G401 (cell line): ENCODE results near the gene TANGO6. TPM values are rescaled to one million over a fixed set of nuclear protein-coding genes. Genes with fewer than 3 reads are reported as not detected.
"Not testable (repeated sequence)": the region's sequence is repeated elsewhere in the genome, so short reads cannot be mapped to it uniquely, and the experiment has no call there.

Experiments
- DNase-seq: peaks from one replicate; pipeline ENCODE4 v3.0.0-alpha.2; 2015; ENCODE audit warnings: low spot score
- in situ Hi-C: cut with HindIII; loops from 2 replicates; pipeline ENCODE4 v1.10.0; 2016; ENCODE audit warnings: low sequenced_read_pairs, mixed read lengths
- total RNA-seq: library from RNA; depleted of rRNA; stranded (reverse); fragments of >200 nt; shearing (Covaris generic); gene quantifications from 2 replicates; pipeline ENCODE4 v1.2.3, GENCODE V29; 2014

TANGO6 gene
- total RNA-seq, 1 experiment from 2014 or later, result 31.5 TPM

DNA sequence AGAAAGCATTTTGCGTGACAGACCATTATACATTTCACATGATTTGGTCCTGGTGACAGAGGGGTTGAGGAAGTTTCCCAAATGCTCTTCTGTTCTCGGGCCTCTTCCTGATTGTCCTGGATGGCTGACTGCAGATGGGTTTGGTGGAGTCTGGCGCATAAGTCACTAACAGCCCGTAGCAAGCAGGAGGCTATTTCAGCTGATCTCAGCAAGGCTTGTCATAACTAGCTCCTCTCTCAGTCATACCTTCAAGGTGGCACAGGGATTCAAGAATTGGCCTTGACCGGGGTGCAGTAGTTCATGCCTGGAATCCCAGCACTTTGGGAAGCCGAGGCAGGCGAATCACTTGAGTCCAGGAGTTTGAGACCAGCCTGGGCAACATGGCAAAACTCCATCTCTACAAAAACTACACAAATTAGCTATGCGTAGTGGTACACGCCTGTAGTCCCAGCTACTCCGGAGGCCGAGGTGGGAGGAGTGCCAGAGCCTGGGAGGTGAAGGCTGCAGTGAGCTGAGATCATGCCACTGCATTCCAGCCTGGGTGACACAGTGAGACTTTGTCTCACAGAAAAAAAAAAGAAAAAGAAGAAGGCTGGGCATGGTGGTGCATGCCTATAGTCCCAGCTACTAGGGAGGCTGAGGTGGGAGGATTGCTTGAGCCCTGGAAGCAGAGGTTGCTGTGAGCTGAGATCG lies 193.2 kb downstream of the TANGO6 start:
- DNase-seq, result no peak
- in situ Hi-C loops, result no loop called here

DNA sequence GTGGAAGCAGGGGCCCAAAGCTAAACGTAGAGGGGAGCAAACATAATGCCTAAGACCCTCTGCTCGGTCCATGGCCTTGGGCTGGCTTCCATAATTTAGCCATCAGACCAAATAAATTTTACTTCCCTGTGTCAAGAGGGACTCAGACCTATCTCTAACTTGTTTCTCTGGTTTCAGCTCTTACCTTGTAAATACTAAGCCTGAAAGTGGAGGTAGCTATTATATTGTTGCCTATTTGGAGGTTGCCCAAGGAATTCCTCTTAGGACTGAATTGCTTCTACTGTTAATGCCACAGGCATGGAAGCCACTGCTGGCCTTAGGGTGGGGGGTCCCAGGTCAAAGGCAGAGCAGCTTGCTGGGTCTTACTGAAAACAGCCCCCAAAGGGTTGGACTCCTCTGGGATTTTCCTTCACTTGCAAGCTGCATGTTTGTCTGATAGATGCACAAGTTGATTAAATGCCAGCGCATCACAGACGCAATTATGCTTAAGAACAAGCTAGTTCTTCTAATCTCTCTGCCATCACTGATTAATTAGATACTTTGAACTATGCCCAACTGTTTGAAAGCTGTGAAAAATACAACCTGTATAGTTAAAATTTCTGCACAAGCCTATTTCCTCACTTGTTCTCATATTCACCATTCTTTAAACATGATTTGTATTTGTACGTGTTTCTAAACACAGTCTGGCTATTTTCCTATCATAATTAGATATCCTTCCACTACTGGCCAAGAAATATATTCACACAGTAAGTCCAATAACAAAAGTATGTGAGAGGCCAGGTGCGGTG lies 194.2 kb downstream of the TANGO6 start:
- in situ Hi-C loops, result no loop called here
- no peak for DNase-seq

- no peak for DNase-seq
- in situ Hi-C loops, result no loop called here
Observed at GRCh38 chr16:69039333-69039941, 196.1 kb downstream of the TANGO6 start.

GRCh38 chr16:69040144-69040909 lies 197.0 kb downstream of the TANGO6 start:
- DNase-seq, result no peak
- in situ Hi-C loops, result no loop called here

- in situ Hi-C loops, result no loop called here
- no peak for DNase-seq
Observed at GRCh38 chr16:69048328-69049120, 205.2 kb downstream of the TANGO6 start.

GRCh38 chr16:69049146-69049545 lies 205.8 kb downstream of the TANGO6 start:
- no peak for DNase-seq
- in situ Hi-C loops, result no loop called here

GRCh38 chr16:69049603-69050375 lies 206.5 kb downstream of the TANGO6 start:
- in situ Hi-C loops, result no loop called here
- DNase-seq, result no peak

GRCh38 chr16:69051517-69051830 lies 208.1 kb downstream of the TANGO6 start:
- DNase-seq, in situ Hi-C loops: not testable (repeated sequence)

GRCh38 chr16:69055008-69055407 lies 211.7 kb downstream of the TANGO6 start:
- in situ Hi-C loops, result no loop called here
- no peak for DNase-seq

DNA sequence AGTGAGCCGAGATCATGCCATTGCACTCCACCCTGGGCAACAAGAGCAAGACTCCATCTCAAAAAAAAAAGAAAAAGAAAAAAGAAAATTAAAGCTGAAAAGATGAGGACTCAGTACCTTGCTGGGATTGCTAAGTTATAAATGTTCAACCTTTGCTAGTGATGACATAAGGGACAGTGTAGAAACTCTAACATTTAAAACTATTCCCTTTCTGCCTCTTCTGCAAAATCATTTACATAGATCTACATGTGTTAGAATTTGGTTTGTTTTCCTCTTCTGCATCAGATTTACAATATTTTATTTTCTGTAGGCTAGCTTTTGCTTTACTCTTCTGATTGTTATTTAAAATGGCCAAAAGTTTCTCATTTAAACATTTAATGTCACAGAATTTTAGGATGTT lies 212.6 kb downstream of the TANGO6 start:
- no peak for DNase-seq
- in situ Hi-C loops, result no loop called here

GRCh38 chr16:69056421-69056820 lies 213.1 kb downstream of the TANGO6 start:
- in situ Hi-C loops, result no loop called here
- no peak for DNase-seq

DNA sequence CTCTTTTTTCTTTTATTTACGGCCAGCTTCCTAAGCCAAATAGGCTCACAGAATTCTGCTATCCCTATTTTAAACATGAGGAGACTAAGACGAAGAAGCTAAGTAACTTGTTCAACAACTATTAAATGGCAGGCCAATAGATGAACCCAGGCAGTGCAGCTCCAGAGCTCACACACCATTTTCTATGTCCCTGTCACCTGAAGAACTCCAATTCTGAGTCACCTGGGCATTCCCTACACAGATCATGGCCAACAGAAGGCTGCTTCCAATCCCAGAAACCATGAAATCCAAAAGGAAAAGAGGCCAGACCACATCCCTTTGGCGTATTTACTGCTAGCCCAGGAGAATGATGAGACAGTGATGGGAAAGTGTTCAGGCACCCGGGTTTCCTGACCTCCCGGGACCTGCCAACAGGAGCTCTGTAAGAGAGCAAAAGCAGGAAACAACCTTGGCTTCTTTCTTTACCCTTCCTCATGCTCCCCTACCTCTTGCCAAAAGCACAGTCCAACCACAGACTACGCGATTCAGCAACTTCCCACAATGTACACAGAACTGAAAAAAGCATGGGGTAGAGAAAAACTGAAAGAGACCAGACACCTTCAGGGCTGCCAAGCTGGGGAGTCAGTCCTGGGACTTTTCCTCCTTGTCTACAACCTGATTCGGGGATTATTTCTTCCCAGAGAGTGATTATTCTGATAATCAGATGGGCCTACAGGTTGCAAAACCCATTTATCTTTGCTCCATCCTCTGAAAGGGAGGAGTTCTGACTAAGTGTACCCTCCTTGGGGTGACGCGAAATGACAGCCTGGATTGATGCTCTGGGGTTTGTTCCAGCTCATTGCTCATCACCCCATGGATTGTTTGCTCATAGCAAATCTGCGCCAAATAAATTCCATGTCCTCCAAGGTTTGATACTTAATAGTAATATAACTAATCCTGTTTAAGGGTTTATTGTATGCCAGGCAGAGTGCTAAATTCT lies 214.4 kb downstream of the TANGO6 start:
- DNase-seq, result no peak
- in situ Hi-C loops, result no loop called here

- DNase-seq, in situ Hi-C loops: not testable (repeated sequence)
Observed at GRCh38 chr16:69063491-69063890, 220.2 kb downstream of the TANGO6 start.

- no peak for DNase-seq
- in situ Hi-C loops, result no loop called here
Observed at GRCh38 chr16:69064124-69064763, 220.9 kb downstream of the TANGO6 start.

DNA sequence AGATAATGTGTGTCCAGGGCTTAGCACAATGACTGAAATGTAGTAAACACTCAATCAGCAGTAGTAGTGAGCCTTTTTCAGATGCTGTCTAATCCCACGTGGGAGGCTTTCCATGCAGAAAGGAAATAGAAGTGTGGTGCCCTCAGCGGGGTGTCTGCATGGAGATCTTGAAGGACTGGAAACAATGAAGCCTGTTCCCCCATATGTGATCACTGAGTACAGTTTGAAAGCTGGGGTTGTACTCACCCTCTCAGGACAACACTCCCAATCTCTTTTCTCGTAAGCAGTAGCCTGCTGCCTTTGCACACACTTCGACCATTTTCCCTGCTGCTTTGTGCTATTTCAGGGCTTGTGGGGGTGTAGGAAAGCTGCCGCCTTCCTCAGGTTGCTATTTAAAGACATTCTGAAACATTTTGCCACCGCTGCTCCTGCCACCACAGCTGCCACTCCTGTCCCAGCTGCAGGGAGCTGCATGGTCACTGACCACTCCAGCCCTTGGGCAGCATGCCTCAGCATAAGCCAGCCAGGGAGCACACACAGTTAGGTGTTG lies 221.5 kb downstream of the TANGO6 start:
- in situ Hi-C loops, result no loop called here

GRCh38 chr16:69069504-69069903 lies 226.2 kb downstream of the TANGO6 start:
- in situ Hi-C loops, result no loop called here
- no peak for DNase-seq

More for the DNA sequence above, 221.5 kb downstream of the TANGO6 start:
- DNase-seq, result no peak
